ENCODE measurements around the gene DNAH6.
"Not testable (repeated sequence)": the region's sequence is repeated elsewhere in the genome, so short reads cannot be mapped to it uniquely, and the experiment has no call there.

GRCh38 chr2:84551526-84551925 is 35.2 kb downstream of the DNAH6 start:
- TF ChIP-seq CTCF, EZH2phosphoT487, EZH2 (IDR thresholded peaks at IDR 0.05): not testable (repeated sequence)

Data from neural progenitor cell (in vitro differentiated cells).